ENCODE measurements around the gene PTPRN2.
"Not testable (repeated sequence)": the region's sequence is repeated elsewhere in the genome, so short reads cannot be mapped to it uniquely, and the experiment has no call there.

The PTPRN2 gene

GRCh38 chr7:158052381-158053060 lies 535.1 kb downstream of the PTPRN2 start:
- FAIRE-seq (no peak), DNase-seq (ENCODE audit: insufficient read length, low spot score) (no peak)
- TF ChIP-seq POLR2A (IDR thresholded peaks at IDR 0.05; ENCODE audit: low read depth, low read length) = no peak

GRCh38 chr7:158051776-158052175 lies 535.8 kb downstream of the PTPRN2 start:
- DNase-seq (ENCODE audit: insufficient read length, low spot score) = no peak
- no peak for FAIRE-seq
- TF ChIP-seq POLR2A (IDR thresholded peaks at IDR 0.05; ENCODE audit: low read depth, low read length) = no peak

GRCh38 chr7:158050978-158051651 lies 536.5 kb downstream of the PTPRN2 start:
- DNase-seq (ENCODE audit: insufficient read length, low spot score) (no peak), FAIRE-seq (no peak)
- TF ChIP-seq POLR2A (IDR thresholded peaks at IDR 0.05; ENCODE audit: low read depth, low read length) = no peak

GRCh38 chr7:158050441-158050977 lies 537.1 kb downstream of the PTPRN2 start:
- no peak for FAIRE-seq
- TF ChIP-seq POLR2A (IDR thresholded peaks at IDR 0.05; ENCODE audit: low read depth, low read length) = no peak

GRCh38 chr7:158049271-158049670 lies 538.4 kb downstream of the PTPRN2 start:
- no peak for TF ChIP-seq POLR2A (IDR thresholded peaks at IDR 0.05; ENCODE audit: low read depth, low read length)
- no peak for FAIRE-seq
- DNase-seq (ENCODE audit: insufficient read length, low spot score) = no peak

More at GRCh38 chr7:158050441-158050977, 537.1 kb downstream of the PTPRN2 start:
- no peak for DNase-seq (ENCODE audit: insufficient read length, low spot score)

- TF ChIP-seq POLR2A (IDR thresholded peaks at IDR 0.05; ENCODE audit: low read depth, low read length) = no peak
- DNase-seq (ENCODE audit: insufficient read length, low spot score) = no peak
- FAIRE-seq = no peak
Observed at GRCh38 chr7:158048569-158048968, 539.1 kb downstream of the PTPRN2 start.

GRCh38 chr7:158047391-158048059 lies 540.1 kb downstream of the PTPRN2 start:
- DNase-seq (ENCODE audit: insufficient read length, low spot score) (no peak), FAIRE-seq (no peak)
- TF ChIP-seq POLR2A (IDR thresholded peaks at IDR 0.05; ENCODE audit: low read depth, low read length) = no peak

GRCh38 chr7:158046246-158046645 lies 541.4 kb downstream of the PTPRN2 start:
- FAIRE-seq = not testable (repeated sequence)

GRCh38 chr7:158044482-158044823 lies 543.2 kb downstream of the PTPRN2 start:
- FAIRE-seq (no peak), DNase-seq (ENCODE audit: insufficient read length, low spot score) (no peak)
- TF ChIP-seq POLR2A (IDR thresholded peaks at IDR 0.05; ENCODE audit: low read depth, low read length) = no peak

More at GRCh38 chr7:158046246-158046645, 541.4 kb downstream of the PTPRN2 start:
- DNase-seq (ENCODE audit: insufficient read length, low spot score) = not testable (repeated sequence)

GRCh38 chr7:158043551-158044481 lies 543.8 kb downstream of the PTPRN2 start:
- no peak for FAIRE-seq
- no peak for TF ChIP-seq POLR2A (IDR thresholded peaks at IDR 0.05; ENCODE audit: low read depth, low read length)
- no peak for DNase-seq (ENCODE audit: insufficient read length, low spot score)

GRCh38 chr7:158042156-158042880 lies 545.3 kb downstream of the PTPRN2 start:
- no peak for FAIRE-seq
- no peak for TF ChIP-seq POLR2A (IDR thresholded peaks at IDR 0.05; ENCODE audit: low read depth, low read length)
- no peak for DNase-seq (ENCODE audit: insufficient read length, low spot score)

- DNase-seq (ENCODE audit: insufficient read length, low spot score) (no peak), FAIRE-seq (no peak)
- no peak for TF ChIP-seq POLR2A (IDR thresholded peaks at IDR 0.05; ENCODE audit: low read depth, low read length)
Observed at GRCh38 chr7:158040199-158040598, 547.4 kb downstream of the PTPRN2 start.

- DNase-seq (ENCODE audit: insufficient read length, low spot score) (no peak), FAIRE-seq (no peak)
- no peak for TF ChIP-seq POLR2A (IDR thresholded peaks at IDR 0.05; ENCODE audit: low read depth, low read length)
Observed at GRCh38 chr7:158039270-158039669, 548.4 kb downstream of the PTPRN2 start.
